Stimulated activated CD8-positive, alpha-beta memory T cell treated with anti-CD3 and anti-CD28 coated beads, Interleukin-7, amount 100 ng/mL, for 48 hours (primary cell): Measurements from ENCODE around the gene GTF2H3.
"Not testable (repeated sequence)": the region's sequence is repeated elsewhere in the genome, so short reads cannot be mapped to it uniquely, and the experiment has no call there.

Experiments used
- DNase-seq, 2 donors: peaks; one replicate each; pipeline ENCODE4 v3.0.0-alpha.2; 2020; ENCODE audit warnings: low read depth in 1 of 2; ENCODE audit errors: extremely low read depth in 1 of 2

GTF2H3 gene

DNA sequence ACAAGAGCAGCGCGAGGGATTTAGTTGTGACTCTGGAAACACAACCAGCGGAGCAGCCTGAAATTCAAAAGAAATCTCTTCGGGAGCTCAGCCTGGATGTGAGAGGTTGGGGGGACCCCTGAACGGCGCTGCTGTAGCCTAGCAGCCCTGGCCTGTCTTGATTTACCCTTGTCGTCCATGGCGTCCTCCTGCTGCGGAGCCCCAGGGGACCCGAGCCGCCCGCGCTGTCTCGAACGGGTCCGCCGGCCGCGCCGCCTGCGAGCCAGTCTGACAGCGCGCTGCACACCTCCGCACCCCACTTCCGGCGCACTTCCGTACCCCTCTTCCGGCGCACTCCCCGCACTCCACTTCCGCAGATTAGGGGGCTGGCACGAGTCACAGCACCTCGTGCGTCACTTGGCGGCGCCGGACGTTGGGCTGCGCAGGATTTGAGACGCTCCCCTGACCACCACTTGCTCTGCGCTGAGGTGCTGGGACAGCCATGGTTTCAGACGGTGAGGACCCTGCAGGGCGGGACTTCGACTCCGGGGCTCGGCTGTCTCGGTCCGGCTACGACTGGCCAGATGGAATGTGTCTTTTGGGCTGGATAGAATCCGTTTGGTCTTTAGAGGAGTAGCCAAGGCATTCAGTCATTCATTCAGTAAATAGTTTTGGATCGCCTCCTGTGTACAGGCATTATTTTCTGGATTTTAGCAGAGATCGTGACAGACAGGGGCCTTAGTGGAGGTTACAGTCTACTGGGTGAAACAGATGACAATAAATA, at the start of gene GTF2H3, which contains the start of gene EIF2B1:
Gene GTF2H3, plus strand, starts transcription at position 451 of the 763 bp plus-strand sequence. Its CDS starts 31 bp downstream, at position 482.
Gene EIF2B1, minus strand, starts transcription at position 308 of the 763 bp plus-strand sequence. Its CDS starts 129 bp downstream, at position 179.
- DNase-seq, result peak; percentile 95 to 96

DNA sequence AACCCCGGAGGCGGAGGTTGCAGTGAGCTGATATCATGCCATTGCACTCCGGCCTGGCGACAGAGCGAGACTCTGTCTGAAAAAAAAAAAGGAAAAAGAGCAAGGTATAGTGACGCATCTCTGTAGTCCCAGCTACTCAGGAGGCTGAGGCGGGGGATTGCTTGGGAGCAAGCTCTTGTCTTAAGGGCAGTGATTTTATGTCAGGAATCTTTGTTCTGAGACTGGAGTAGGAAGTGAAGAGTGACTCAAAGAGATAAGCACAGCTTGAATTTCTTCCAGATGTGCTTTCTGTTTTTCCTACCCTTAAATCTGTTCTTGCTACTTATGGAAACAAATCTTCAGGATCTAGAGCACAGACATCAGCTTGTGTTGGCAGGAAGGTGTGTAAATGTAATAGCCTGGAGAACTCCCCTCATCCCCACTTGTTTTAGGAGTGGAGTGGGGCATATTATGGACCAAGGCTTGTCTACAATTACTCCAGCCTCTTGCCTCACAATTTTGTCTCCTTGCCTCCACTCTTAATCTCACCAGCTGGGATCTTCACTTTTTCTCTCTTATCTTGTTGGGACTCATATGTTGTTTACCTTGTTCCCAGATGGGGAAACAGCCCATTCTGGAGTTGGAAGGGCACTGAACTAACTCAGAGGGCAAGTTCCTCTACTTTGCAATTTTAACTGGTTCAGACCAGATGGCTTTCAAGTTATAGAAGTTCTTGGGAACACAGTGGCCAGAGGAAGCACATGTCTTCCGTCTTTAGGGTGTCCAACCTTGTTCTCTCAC, 41.7 kb upstream of the GTF2H3 start:
- no peak for DNase-seq

DNA sequence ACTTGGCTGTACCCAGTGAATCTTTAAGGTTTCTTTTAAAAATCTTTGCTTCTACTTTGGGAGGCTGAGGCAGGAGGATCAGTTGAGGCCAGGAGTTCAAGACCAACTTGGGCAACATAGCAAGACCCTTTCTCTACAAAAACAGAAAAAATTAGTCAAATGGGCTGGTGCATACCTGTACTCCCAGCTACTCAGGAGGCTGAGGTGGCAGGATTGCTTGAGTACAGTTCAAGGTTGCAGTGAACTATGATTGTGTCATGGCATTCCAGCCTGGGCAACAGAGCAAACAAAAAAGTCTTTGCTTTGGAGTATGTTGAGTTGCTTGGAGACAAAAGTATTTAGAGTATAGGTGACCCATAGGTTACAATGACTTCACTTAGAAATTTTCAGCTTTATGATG, 37.9 kb upstream of the GTF2H3 start:
- DNase-seq, result no peak

DNA sequence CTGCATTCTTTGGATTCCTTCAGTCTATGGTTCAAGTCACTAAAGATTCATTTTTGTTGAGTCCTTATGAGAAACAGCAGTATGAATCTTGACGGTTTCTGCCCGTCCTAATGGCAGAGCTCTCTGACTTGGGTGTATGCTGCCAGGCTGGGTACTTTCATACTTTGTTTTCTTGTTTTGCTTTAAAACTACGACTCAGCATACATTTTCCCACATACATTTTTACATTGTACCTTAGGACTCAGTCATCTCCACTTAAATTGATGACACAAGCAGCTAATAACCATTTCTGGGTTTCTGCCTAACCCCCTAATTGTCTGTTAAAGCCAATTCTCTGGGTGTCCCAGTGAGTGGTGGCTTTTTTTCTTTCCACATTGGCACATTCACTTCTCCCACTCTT, 36.5 kb upstream of the GTF2H3 start:
- DNase-seq, result no peak

DNA sequence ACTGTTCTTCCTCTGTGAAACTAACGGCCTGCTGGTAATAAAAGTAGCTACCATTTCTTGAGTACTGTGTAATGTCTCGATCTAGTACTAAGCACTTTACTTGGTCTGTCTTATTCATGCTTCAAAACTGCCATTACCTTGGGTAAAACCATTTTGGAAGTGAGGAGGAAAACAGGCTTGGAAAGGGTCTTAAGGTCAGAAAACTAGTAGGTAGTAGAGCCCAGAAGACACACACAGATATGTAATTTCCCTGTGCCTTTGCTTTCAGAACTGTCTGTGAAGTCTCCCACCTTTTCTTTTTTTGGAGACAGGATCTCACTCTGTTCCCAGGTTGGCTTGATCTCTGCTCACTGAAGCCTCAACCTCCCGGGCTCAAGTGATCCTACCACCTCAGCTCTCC, 35.1 kb upstream of the GTF2H3 start:
- DNase-seq, result no peak

DNA sequence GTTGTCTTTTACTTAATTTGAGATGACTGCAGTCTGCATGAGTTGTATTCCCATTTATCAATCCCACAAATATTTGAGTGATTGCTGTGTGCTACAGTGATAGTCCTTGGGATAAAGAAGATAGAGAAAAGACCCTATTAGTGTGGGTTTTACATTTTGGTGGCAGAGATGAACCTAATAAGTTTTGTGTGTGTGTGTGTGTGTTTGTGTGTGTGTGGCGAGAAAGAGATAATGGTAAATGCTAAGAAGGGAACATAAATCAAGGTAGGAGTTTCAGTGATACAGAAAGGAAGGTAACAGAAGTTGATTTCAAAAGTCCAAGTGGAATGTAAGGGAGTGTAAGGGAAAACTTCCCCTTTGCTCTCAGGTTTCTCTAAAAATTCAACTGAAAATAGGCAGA, 34.3 kb upstream of the GTF2H3 start:
- no peak for DNase-seq

DNA sequence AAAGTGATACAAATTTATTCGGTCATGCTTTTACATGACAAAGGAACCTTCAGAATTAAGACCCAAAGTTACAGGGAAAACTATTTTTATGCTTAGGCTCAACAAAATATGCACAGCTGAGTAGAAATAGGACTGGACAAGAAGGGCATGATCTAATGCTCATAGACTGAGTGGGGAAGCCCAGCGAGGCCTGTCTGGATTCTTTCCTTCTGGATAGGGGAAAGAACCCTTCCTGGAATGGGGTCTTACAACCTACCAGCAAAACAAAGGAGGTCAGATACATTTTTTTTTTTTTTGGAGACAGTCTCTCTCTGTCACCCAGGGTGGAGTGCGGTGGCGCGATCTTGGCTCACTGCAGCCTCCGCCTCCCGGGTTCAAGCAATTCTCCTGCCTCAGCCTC, 33.9 kb upstream of the GTF2H3 start:
- DNase-seq, result no peak

DNA sequence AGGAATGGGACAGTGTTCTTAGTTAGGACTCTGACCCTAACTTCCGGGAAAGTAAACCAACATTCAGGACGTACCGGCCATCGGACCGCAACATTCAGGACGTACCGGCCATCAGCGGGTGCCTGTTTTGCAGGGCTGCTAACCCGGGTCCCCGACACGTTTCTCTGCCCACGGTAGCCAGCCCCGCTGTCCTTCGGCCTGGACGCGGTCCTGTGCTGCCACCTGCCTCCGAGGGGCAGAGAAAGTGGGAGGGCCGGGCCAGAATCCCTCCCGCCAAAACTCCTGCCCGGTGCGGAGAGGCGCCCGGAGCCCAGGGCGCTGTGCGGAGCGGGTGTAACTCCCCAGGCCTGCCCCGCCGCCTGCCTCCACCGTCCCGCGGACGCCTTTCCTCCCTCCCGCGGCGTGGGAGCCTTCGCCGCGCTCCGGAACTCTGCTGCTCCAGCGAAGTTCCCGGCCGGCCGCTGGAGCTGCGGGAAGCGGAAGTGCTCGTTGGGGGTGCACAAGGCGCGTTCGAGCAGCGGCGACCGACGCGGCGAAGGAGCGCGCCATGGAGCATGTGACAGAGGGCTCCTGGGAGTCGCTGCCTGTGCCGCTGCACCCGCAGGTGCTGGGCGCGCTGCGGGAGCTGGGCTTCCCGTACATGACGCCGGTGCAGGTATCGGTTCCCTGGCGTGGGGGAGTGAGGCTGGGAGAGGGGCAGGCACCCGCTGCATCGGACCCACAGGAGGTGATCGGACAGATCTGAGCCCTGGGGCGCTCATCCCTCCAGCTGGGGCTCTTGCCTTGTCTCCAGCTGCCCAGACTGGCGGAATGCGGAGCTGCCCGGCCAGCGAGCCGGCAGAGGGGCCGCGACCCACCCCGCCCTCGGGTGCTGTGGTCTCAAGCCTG, 31.8 kb upstream of the GTF2H3 start, which contains the start of gene DDX55:
Gene DDX55, plus strand, starts transcription at position 498 of the 888 bp plus-strand sequence. Its CDS starts 50 bp downstream, at position 548.
- peak; percentile 71 to 73 for DNase-seq

DNA sequence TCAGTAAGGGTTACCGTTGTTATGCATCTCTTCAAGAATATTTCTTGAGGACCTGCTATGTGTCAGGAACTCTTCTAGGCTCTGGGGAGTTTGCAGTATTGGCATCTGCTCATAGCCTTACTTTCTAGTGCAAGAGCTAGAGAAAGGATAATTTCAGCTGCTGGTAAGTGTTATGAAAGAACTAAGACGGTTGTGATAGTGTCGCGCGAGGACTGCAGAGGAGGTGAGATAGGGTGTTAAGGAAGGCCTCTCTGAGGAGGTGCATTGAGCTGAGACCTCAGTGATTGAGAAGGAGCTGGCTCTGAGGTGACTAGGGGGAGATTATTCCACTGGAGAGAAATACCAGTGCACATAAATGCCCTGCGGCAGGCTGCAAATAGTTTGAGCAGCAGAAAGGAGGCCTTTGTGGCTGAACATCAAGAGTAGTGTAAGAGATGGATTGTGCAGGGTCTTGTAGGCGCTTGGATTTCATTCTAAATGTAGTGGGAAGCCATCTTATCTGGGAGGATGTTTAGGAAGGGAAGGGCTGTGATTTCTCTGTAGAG, 30.9 kb upstream of the GTF2H3 start:
- no peak for DNase-seq

DNA sequence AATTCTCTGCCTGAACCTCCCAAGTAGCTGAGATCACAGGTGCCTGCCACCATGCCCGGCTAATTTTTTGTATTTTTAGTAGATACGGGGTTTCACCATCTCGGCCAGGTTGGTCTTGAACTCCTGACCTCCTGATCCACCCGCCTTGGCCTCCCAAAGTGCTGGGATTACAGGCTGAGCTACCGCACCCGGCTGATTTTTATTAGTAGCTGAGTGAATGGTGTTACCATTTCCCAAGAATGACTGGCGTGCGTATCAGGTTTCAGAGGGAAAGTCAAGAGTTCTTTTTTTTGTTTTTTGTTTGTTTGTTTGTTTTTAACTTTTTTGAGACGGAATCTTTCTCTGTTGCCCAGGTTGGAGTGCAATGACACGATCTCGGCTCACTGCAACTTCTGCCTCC, 30.1 kb upstream of the GTF2H3 start:
- not testable (repeated sequence) for DNase-seq

DNA sequence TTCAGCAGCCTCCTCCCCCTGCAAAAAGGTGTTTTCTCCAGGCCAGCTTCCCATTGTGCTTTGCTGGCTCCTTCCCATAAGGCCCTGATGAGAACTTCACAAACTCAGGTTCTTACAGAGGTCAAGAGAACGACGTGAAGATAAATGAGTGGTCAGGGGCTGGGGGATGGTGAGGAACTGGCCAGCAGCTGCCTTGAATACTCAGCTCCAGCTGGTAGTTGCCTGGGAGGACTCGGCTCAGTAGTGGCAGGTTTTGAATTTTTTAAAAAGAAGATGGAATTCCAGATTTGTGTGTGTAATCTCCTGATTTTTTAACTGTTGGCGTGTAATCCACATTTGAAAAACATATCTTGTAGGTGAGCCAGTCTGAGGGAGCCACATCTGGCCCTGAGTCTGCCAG, 25.9 kb upstream of the GTF2H3 start:
- DNase-seq, result no peak

DNA sequence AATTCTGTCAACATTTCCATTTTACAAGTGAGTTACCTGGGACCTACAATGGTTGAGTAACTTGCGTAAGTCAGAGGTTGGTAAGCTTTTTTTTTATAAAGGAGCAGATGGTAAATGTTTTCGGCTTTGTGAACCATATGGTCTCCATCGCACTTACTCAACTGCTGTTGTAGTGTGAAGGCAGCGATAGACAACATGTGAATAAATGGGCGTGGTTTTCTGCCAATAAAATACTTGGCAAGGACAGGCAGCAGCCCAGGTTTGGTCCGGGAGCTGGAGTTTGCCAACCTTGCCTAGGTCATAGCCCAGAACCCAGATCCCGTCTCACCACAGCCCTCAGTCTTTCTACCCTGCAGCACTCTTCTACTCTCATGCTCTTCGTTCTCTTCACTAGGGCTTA, 25.4 kb upstream of the GTF2H3 start:
- no peak for DNase-seq

DNA sequence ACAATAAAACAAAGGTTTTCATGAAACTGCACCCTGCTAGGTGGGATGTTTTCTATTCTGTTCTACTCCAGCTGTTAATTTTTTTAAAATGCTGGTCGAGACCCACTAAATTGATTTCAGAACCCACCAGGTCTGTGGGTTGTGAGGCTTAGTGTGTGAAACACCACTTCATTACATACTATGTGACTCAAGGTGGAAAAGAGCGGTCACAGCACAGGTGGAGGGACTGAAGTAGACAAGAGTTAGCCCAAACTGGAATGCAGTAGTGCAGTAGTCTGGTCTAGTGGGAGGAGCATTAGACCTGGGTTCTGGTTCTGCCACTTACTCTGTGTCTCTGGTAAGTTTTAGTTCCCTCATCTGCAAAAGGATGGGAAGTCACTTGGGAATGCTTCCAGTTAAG, 19.5 kb upstream of the GTF2H3 start:
- DNase-seq, result peak in 1 of 2 donors; percentile 21

DNA sequence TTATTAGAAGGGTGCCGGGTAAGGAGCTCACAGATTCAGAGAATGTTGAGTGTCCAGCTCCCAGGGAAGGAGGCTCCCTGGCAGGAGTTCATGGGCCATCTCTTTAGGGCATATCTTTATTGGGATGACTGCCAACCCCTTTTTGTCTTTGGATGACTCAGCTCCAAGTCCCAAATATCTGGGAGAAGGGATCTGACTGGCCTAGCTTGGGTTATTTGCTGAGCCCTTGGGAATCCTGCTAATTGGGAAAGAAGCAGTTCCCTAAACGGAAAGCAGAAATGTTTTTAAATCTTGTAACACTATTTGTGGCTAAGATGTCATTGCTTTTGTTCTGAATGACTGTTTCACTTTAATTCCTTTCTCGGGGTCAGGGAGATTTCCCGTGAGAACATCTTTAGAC, 19.1 kb upstream of the GTF2H3 start:
- no peak for DNase-seq

DNA sequence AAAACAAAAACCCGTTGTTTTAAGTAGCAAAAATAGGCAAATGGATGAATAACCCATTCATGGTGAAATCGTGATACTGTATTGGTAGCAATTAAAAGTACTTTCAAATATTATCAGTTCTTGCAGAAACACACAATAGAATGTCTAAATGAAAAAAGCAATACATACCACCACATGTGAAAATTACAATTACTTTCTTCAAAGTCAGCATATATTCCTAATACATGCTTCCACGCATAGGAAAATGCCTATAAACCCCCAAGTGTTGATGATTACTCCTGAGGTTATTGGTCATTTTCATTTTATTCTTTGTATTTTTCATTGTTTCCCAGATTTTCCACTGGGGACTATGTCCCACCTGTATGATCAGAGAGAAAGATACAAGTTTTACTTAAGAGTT, 16.5 kb upstream of the GTF2H3 start:
- DNase-seq, result no peak

DNA sequence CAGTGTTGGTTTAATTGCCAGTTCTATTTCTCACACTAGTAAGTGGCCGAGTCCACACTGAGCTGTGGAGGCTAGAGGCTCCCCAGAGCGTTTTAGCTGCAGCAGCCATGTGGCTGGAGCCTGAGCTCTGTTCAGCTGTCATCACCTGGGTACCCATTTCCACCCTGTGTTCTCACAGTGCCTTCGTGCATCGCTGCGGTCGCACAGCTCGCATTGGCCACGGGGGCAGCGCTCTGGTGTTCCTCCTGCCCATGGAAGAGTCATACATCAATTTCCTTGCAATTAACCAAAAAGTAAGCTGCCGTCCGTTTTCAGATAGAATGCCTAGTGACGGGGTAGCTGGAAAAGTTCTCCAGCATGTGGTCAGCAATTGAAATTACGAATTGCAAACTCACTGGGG, 16.0 kb upstream of the GTF2H3 start:
- no peak for DNase-seq

DNA sequence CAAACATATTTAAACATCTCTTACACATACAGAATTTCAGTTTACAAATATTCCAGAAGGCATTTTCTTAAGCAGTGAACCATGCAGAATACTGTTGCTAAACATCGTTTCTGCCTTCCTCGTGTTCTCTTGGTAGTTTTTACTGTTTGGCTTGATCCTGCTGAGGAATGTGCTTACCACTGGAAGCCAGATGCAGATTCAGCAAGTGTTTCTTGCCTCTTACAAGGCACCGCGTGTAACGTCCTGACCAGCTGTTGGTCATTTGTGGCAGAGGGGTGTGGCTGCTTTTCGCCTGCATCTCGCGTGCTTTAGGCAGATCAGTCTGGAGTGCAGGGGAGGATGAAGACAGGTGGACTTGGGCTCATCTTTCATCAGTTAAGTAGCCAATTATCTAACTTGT, 12.5 kb upstream of the GTF2H3 start:
- no peak for DNase-seq

DNA sequence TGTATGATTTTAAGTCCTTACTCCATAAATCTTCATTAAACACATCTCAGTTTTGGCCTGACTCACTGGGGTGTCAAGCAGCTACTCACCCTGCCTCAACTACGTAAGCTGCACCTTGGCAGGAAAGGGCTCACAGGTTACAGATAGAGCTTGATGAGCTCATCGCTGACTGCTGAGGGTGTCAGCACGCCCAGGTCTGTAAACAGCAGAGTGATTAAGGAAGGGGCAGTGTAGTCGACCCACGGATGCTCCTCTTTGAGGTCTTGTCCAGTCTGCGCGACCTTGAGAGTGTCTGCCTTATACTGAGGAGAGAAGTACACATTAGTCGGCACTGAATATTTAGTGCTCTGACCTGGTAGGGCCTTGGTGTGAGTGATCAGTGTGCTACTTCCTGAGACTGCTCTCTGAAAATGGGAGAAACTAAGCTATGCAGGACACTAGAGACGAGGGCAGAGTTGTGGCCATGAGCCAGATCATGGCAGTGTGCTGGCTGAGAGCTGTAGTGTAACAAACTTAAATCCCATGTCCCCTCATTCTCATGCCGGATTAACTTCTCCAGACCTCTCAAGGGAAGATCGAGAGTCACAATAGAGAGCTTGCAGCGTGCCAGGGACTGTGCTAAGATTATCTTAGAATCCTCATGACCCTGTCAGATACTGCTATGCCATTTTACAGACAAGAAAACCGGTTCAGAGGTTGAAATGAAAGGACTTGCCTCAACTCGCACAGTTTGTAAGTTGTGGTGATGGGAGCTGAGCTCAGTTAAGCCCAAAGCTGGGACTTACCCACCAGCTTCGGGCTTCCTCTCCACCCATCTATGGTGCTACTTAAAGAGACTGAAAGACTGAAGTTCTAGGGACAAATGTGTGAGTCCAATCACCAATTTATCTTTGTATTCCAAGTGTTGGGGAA, 11.8 kb upstream of the GTF2H3 start:
- peak in 1 of 2 donors; percentile 14 for DNase-seq

DNA sequence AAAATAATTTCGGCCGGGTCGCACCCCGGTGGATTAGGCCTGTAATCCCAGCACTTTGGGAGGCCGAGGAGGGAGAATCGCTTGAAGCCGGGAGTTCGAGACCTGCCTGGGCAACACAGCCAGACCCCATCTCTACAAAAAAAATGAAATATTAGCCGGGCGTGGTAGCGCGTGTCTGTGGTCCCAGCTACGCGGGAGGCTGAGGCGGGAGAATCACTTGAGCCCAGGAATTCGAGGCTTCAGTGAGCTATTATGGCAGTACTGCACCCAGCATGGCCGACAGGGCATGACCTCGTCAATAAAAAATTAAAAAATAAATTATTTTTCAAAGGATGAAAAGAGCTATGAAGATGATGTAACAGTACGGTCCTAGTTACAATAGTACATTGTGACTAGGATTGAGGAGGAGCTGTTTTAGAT, 523 bp downstream of the GTF2H3 start:
- DNase-seq, result no peak

DNA sequence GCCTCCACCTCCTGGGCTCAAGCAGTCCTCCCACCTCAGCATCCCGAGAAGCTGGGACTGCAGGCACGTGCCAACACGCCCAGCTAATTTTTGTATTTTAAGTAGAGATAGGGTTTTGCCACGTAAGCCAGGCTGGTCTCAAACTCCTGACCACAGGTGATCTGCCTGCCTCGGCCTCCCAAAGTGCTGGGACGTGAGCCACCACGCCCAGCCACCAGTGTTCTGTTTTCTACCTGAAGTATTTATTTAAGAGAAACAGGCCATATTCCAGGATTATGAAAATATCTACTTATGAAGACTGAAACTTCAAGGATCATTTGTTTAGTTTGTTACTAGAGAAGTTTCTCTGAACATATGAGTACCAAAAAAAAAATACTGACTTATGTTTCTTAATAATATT, 10.3 kb downstream of the GTF2H3 start:
- no peak for DNase-seq
